SW 1271 (cell line): ENCODE results near the gene FAM8A1.

Source experiments
- DNase-seq, 2 experiments: peaks; one replicate each; lab custom pipeline; 2025; lab: John Stamatoyannopoulos, UW

FAM8A1 gene

DNA sequence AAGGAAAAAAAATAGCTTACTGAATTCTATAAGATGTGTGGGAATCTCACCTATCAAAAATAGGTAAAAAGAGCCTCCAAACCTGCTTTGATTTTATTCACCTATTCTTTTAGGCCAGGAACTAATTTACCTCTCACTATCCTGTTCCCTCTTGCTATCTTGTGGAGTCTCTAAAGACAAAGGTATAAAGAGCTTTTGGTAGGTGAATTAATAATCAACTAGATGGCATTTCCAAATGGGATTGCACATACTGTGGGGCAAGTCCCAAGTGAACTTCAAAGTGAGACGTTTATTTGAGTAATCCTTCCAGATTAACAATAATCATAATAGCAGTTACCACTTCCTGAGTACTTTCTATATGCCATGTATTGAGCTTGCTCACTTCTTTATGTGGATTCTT is 2.8 kb downstream of the FAM8A1 start:
- no peak for DNase-seq

DNA sequence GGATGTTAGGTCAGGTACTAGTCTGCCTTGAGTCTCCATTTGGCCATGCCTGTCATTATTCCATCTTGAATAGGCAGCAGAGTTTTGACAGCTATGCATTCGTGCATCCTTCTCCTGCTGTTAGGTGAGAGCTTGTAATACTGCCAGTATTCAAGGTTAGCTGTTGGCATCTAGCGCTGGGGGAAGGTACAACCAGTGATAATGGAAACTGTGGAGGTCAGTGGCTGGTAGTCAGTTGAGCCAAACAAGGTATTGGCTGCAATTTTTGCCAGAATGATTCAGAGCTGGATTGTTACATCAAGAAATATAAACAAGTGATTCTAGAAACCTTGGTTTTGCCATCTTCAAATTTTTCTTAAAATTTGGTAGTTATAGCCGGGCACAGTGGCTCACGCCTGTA is 6.5 kb downstream of the FAM8A1 start:
- no peak for DNase-seq

DNA sequence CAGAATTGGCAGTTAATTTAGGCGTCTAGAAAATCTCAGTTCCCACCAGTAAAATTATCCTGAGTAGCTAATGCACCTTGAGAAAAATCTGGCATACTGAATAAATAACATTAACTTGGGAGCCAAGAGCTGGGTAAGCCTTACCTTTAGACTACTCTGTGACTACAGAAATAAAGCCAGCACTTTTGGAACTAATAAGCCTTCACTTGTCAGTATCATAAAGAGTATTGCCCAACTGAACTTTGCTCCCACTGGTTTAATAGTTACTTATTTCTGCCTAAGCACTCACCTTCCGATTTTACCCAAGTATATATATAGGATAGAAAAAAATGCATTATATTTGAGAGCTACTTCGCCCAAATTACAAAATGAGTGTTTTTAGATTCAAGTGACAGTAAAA is 10.7 kb downstream of the FAM8A1 start:
- no peak for DNase-seq

DNA sequence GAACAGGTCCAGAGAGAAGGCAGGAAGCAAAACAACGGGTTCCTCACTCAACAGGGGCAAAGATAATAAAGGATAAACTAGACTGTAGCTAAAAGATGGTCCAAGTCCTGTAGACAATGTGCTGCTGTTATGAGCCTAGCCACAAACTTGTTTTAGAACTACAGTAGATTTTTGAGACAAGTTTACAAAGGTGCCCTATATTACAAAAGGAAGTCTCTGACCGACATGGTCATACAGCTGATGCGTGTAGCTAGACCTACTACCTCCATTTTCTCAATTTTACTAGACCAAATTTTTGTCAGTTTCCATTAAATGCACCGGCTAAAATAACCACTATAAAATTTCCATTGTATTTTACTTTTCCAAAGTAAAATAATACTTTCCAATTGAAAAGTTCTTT is 11.9 kb downstream of the FAM8A1 start:
- no peak for DNase-seq

DNA sequence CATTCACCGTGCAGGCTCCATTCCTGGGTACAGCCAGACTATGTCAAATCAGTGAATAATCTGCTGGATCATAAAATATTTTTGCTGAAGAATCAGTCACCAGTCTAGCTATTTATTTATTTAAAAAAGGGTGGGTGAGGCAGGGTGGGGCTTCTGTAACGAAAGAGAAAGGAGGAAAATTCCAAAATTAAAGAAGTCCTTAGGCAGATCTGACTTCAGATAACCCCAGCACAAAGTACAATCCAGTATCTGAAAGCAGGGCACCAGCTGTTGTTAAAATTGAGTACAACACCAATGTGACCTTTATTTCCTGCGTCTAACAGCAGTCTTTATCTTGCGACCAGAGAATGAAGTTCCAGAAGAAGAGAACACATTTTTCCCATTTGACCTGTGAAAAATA is 15.7 kb downstream of the FAM8A1 start:
- DNase-seq: no peak

DNA sequence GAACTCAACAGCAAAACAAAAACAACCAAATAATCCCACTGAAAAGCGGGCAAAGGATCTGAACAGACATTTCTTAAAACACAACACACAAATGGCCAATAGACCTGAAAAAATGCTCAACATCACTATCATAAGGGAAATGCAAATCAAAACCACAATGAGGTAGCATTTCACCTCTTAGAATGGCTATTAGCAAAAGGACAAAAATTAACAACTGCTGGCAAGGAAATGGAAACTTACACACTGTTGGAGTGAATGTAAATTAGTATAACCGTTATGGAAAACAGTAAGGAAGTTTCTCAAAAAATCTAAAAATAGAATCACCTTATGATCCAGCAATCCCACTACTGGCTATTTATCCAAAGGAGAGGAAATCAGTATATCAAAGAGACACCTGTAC is 20.9 kb downstream of the FAM8A1 start:
- DNase-seq: no peak

DNA sequence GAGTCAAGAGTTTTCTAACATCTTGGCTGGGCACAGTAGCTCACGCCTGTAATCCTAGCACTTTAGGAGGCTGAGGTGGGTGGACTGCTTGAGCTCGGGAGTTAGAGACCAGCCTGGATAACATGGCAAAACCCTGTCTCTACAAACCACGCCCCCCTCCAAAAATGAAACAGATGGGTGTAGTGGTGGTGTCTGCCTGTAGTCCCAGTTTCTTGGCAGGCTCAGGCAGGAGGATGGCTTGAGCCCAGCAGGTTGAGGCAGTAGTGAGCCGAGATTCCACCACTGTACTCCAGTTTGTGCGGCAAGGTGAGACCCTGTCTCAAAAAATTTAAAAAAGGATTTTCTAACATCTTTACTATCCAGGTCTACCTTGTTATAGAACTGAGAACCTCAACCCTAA is 22.0 kb downstream of the FAM8A1 start:
- DNase-seq: no peak

DNA sequence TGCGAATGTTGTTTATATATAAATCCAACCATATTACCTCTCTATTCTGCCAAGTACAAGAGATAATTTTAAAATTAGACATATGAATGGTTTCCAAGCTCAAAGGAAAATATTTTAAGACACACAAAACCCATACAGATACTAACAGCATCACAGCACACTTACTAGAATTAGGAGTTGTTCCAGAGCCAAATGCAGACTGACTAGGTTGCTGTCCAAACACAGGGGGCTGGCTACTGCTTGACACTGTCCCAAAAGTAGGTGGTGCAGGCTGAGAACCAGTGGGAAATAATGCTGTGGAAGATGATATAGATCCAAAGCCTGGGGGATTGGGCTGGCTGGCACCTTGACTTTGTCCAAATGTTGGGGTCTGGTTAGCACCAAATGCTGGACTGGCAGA is 24.3 kb downstream of the FAM8A1 start:
- no peak for DNase-seq

DNA sequence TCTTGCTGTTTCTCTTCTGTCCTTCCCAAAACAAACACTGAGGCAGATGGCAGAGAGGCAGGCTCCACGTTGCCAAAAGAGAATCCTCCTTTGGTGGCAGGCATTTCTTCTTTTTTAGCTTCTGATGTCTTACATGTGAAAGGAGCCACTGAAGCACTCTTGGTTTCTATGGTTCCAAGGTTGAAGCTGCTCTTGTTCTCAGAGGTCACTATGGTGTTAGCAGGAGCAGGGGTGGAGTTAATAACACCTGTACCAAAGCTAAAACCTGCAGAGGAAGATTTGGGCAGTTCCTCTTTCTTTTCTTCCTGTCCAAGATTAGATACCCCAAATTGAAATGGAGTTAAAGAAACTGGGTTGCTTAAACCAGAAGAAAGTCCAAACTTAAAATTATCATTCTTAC is 28.8 kb downstream of the FAM8A1 start:
- no peak for DNase-seq

DNA sequence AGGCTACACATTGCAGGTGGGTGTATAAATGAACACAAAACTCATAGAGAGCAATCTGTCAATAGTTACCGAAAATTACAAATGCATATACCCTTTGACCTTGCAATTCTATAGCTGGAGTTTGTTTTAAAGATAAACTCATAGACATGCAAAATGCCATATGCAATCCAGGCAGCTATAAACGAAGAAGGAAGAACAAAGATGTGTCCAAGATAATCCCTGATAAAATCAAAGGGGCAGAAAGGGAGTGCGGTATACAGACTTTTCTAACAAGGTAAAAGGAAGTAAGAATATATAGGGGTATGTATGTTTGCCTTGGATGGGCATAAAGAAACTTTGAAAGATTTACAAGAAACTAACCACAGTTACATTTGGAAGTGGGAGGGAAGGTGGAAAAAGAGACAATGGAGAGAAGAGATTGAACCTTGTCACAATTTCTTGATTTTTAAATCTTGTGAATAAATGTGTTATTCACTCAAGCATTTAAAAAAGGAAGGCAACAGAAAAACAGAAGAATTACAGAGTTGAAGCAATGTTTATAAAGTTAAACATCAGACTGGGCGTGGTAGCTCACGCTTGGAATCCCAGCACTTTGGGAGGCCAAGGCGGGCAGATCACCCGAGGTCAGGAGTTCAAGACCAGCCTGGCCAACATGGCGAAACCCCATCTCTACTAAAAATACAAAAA is 29.9 kb downstream of the FAM8A1 start:
- no peak for DNase-seq

DNA sequence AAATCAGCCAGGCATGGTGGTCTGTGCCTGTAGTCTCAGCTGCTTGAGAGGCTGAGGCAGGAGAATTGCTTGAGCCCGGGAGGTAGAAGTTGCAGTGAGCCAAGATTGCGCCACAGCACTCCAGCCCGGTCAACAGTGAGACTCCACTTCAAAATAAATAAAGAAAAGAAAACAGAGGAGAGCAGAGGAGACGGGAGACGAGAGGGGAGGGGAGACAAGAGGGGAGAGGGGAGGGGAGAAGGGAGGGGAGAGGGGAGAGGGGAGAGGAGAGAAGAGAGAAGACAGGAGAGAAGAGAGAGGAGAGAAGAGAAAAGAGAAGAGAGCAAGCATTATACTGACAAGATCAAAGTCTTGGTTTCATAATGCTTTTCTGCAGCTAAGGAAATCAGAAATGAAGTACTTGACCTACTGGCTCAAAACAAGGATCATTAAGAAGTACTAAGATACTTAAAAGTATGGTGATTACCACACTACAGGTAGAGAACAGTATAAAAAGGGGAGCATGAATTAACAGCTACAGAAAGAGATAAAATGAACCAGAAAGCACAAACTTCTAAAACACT is 30.5 kb downstream of the FAM8A1 start:
- no peak for DNase-seq

DNA sequence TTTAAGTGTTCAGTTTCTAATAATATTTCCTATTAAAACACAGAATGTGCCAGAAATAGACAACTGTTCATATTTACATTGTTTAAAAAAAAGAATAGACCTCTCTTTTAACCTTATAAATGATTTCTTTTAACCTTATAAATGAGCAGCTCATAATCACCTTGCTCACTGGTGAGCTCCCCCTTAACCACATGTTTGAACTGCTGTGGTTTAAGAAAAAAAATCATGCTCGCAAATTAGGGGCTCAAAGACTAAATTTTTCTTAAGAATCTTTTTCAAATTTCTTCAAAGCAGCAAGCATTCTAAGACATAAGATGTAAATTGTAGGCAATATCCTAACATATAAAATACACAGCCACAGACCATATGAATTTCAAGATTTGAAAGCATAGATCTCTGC is 32.8 kb downstream of the FAM8A1 start:
- no peak for DNase-seq

DNA sequence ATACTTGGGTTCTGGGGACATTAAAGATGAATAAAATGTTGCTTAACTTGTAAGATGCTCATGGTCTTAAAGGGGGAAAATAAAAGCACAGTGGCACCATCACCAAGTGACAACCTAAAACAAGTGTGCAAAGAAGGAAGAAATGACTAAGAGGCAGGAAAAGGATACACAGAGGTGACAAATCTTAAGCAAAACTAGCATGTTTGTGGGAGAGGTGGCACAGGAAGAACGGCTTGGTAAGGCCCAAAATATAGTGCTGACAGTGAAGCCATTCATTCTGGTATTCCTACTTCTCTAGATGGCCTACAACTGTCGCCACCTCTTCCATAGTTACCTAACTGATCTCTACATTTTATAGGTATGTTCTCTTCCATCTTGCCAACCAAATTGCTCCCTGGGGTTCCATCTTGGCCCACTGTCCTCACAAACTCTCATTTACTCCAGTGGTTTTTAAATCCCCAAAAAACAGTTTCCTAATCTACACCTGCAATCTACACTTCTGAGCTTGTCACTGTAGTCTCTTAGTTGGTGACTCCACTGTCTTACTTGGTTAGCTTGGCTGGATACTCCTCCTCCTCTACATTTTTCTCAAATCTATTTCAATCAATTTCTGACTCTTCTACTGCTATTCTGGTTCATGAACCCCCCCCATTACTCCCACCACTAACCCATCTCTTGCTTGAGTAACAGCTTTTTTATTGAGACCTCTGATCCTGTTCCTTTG is 33.5 kb downstream of the FAM8A1 start:
- DNase-seq: no peak

DNA sequence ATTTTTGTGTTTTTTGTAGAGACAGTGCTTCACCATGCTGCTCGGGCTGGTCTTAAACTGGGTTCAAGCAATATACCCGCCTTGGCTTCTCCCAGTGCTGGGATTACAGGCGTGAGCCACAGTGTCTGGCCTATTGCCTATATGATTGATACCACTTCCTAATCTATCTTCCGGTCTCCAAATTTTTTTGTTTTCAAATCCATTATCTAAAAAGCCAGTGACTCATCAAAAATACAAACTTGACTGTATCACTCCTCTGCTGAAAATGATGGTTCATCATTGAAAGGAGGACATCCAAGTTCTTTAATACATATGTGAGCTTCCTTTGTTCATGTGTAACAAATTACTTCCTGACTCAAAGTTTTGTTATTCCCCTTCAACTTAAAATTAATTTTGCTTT is 35.5 kb downstream of the FAM8A1 start:
- no peak for DNase-seq

DNA sequence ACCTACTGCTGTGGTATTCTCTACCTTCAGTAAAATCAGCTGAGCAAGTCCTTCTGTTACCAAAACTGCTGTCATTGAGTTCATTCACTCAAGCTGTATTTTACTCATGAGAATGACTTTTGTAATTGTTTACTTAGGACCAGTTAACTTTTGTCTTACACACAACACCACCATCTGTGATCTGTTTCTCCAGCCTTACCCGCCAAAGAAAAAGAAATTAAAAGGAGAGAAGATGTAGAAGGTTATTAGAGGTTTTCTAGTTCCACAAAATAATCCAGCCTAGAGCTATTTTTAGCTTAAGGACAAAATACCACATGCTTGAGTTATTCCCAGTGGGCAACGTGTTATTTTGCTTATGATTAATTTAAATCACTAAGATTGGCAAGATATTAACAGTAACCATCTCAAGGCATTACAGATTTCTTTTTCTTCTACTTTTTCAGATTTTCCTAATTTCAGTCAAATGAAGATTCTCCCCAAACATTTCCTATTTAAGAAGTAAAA is 38.2 kb downstream of the FAM8A1 start:
- DNase-seq: no peak

DNA sequence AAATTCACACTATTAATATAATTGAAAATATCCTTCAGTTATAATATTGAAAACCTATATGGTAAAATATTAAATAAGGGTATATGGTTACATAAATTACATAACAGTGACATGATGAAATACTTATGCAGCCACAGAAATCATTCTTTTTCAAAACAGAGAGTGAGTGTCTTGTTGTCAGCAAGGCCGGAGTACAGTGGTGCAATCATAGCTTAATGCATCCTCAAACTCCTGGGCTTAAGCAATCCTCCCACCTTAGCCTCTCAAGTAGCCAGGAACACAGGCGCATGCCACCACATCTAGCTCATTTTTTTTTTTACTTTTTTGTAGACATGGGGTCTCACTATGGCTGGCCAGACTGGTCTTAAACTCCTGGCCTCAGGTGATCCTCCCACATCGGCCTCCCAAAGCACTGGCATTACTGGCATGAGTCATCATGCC is 40.4 kb downstream of the FAM8A1 start:
- no peak for DNase-seq

DNA sequence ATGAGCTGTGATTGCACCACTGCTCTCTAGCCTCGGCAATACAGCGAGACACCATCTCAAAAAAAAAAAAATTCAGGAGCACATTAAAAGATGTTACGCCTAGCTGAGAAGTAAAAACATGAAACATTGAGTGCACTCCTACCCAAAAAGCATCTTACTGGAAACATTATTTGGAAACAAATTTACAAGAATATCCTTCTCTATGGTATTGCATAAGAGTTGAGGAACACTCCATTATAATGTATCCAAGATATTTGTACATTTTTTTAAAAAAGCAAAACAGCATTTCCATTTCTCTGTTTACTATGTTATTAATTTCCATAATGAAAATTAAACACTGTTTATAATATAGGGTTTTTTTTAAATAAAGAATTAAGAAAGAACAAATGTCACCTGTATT is 48.6 kb downstream of the FAM8A1 start:
- no peak for DNase-seq

DNA sequence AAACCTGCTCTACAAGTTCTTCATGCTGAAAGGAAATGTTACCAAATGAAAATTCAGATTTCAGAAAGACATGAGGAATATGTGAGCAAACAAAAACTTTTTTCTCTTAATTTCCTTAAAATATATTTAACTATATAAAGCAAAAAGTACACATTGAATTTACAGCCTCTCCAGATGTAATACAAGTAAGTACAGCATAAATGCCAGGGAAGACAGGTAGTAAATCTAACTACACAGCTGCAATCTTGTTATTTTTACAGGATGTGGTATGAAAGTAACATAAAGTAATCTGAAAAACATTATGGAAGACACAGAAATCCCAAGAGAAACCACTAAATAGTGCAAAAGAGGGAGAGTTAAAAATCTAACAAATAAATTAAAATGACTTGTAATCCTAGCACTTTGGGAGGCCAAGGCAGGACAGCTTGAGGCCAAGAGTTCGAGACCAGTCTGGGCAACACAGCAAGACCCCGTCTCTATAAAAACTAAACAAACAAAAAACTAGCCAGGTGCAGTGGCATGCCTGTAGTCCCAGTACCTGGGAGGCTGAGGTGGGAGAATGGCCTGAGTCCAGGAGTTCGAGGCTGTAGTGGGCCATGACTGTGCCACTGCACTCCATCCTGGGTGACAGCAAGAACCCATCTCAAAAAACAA is 50.7 kb downstream of the FAM8A1 start:
- no peak for DNase-seq

DNA sequence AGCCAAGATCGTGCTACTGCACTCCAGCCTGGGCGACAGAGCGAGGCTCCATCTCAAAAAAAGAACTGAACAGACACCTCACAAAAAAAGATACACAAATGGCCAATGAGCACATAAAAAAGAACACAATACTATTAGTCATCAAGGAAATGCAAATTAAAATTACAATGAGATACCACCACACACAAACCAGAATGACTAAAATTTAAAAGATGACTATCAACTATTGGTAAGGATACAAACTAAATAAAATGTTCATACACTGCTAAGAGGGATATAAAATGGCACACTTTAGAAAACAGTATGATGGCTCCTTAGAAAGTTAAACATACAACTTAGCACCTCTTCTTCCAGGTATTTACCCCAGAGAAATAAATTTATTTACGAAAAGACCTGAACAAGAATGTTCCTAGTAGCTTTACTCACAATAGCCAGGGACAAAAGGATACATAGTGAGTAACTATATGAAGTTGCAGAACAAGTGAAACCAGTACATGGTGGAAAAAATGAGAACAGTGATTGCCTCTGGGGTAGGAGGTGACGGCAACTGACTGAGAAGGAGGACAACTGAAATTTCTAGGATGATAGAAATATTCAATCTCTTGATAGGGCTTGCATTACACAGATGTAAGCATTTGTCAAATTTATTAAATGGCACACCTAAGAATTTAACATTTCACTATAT is 53.2 kb downstream of the FAM8A1 start:
- DNase-seq: no peak

DNA sequence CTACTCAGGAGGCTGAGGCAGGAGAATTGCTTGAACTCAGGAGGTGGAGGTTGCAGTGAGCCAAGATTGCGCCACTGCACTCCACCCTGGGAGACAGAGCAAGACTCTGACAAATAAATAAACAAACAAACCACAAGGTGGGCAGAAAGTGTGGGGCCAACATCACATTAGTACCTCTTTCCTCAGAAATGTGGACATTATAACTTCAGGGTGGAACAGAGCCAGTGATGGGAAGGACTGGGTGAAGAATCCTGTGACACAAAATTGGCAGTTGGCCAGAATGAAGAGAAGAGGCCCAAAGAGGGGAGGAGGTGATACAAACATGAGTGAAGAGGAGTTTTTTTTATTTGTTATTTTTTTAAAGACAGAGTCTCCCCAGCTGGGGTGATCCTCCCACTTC is 56.0 kb downstream of the FAM8A1 start:
- no peak for DNase-seq

DNA sequence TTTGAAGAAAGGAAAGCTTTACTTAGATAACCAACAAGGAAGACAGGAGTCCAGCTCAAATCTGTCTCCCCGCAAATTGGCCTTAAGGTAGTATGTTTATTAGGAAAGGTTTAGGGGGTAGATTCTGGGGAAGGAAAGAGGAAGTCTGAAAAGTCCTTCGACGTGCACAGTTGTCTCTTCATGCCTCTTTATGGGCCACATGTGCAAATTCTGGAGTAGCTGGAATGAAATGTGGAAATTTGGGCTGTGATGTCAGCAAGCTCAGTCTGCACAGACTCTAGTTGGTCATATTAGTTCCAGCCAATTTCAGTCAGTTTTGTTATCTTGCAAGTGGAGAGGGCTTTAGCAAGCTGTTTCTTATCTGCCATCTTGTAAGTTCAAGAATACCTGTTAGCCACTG is 56.5 kb downstream of the FAM8A1 start:
- no peak for DNase-seq
